GM12875 (cell line): ENCODE results near the gene PDE11A.

Source experiments
- H3K4me3 ChIP-seq: one replicate; pipeline ENCODE4 v1.5.1; 2011; ENCODE audit warnings: low read depth, low read length, control low read depth
- TF ChIP-seq, protein P1 (sequence below): IDR thresholded peaks from 2 replicates; pipeline ENCODE4 v1.5.1; 2011; ENCODE audit warnings: low read depth, mild to moderate bottlenecking, control low read depth, inconsistent platforms, low read length, moderate library complexity, borderline replicate concordance; ENCODE audit not compliant: insufficient read depth

The PDE11A gene

GRCh38 chr2:177688844-177689243 lies 383.7 kb downstream of the PDE11A start:
- TF ChIP-seq, protein P1, sequence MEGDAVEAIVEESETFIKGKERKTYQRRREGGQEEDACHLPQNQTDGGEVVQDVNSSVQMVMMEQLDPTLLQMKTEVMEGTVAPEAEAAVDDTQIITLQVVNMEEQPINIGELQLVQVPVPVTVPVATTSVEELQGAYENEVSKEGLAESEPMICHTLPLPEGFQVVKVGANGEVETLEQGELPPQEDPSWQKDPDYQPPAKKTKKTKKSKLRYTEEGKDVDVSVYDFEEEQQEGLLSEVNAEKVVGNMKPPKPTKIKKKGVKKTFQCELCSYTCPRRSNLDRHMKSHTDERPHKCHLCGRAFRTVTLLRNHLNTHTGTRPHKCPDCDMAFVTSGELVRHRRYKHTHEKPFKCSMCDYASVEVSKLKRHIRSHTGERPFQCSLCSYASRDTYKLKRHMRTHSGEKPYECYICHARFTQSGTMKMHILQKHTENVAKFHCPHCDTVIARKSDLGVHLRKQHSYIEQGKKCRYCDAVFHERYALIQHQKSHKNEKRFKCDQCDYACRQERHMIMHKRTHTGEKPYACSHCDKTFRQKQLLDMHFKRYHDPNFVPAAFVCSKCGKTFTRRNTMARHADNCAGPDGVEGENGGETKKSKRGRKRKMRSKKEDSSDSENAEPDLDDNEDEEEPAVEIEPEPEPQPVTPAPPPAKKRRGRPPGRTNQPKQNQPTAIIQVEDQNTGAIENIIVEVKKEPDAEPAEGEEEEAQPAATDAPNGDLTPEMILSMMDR, result no peak
- H3K4me3 ChIP-seq, result no peak overlapping the region

GRCh38 chr2:177683661-177684069 lies 388.9 kb downstream of the PDE11A start:
- TF ChIP-seq, protein P1, result no peak
- no peak overlapping the region for H3K4me3 ChIP-seq

GRCh38 chr2:177682836-177683660 lies 389.5 kb downstream of the PDE11A start:
- TF ChIP-seq, protein P1, result no peak
- H3K4me3 ChIP-seq, result no peak overlapping the region

DNA sequence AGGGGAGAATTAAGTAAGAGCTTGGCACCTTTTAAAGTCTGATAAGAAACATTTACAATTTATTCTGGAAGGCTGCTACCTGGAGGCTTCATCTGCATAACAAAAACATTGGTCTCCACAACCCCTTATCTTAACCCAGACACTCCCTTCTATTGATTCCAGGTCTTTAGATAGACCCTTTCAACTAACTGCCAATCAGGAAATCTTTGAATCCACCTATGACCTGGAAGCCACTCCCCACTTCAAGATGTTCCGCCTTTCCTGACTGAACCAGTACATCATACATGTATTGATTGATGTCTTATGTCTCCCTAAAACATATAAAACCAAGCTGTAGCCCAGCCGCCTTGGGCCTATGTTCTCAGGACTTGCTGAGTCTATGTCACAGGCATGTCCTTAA lies 390.6 kb downstream of the PDE11A start:
- H3K4me3 ChIP-seq, result no peak overlapping the region
- TF ChIP-seq, protein P1, result no peak

DNA sequence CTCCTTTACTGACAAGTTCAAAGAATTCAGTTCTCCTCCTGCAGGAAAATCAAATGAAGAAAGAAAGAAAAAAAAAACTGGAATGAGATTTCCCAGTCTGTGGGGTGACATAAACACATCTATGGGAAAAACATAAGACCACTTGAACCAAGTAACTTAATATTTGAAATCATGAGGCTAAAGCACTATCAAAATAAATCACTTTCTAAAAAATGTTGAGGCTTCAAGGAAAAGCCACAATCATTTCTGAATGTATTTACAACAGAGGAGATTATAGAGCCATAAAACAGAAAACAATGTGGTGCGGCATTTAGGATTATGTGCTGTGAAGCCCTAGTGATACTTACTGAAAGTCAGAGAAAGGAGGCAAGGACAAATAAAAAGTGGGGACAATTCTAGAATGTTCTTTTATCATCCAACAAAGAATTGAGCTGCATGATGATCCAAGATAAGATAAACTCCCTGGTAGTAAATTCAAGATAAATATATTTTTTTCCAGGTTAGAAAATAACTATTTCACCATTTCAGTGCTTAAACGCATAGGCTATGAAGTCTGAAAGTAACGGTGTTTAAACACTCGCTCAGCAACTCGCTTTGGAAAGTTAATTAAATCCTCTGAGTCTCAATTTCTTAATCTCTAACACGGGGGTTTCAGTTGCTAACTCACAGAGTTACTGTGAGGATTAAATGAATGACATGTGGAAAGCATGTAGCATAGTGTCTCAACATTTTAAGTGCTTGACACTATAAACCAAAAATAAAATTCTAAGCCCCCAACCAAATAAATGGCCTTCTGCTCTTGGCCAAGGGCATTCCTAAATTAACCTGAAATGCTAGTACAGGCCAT lies 391.5 kb downstream of the PDE11A start:
- TF ChIP-seq, protein P1, result no peak
- H3K4me3 ChIP-seq, result no peak overlapping the region

- no peak overlapping the region for H3K4me3 ChIP-seq
- TF ChIP-seq, protein P1, result no peak
These were observed 392.7 kb downstream of the PDE11A start for GRCh38 chr2:177679611-177680605.
